GM10248 (cell line): ENCODE results near the gene PAX5.

Experiments used
- CTCF ChIA-PET: fragments of 300-600 bp; sonication (Branson Sonifier 250); formaldehyde crosslinking; extraction: SDS; loops from one replicate; lab custom pipeline; 2021; ENCODE audit warnings: antibody characterized with exemption; lab: Yijun Ruan, JAX
- POLR2A ChIA-PET: fragments of 350-650 bp; sonication (Branson Sonifier 250); formaldehyde crosslinking; extraction: SDS; loops from one replicate; lab custom pipeline; 2020; ENCODE audit warnings: antibody characterized with exemption; lab: Yijun Ruan, JAX
- DNase-seq: peaks from one replicate; pipeline ENCODE4 v3.0.0; 2012; ENCODE audit errors: extremely low spot score
- CTCF ChIP-seq: IDR thresholded peaks from 2 replicates; pipeline ENCODE4 v1.5.1; 2012; ENCODE audit warnings: mild to moderate bottlenecking, low read depth; ENCODE audit errors: extremely low read depth, missing control alignments, control extremely low read depth

Gene PAX5

GRCh38 chr9:36940881-36941280, 93.2 kb downstream of the PAX5 start:
- no peak for TF ChIP-seq CTCF
- CTCF ChIA-PET = interaction anchor here (1.1 to 5.5 kb wide), 5 partner anchors 13 to 68 kb away, joined by 3 to 34 read pairs (median 4); no protein-coding TSS in a partner anchor
- POLR2A ChIA-PET = no interaction called here
- DNase-seq = no peak

- ChIA-PET POLR2A (no interaction called here), CTCF (interaction anchor here (1.2 to 1.6 kb wide), 3 partner anchors 18 to 67 kb away, joined by 3 to 6 read pairs (median 4); no protein-coding TSS in a partner anchor)
- TF ChIP-seq CTCF = no peak
- no peak for DNase-seq
These were observed 93.6 kb downstream of the PAX5 start for GRCh38 chr9:36940500-36940853.

GRCh38 chr9:36939655-36940499, 94.2 kb downstream of the PAX5 start:
- DNase-seq = no peak
- no peak for TF ChIP-seq CTCF
- CTCF ChIA-PET = interaction anchor here (1.0 to 1.6 kb wide), 3 partner anchors 10 to 18 kb away, joined by 3 to 4 read pairs (median 4); no protein-coding TSS in a partner anchor
- POLR2A ChIA-PET = no interaction called here

DNA sequence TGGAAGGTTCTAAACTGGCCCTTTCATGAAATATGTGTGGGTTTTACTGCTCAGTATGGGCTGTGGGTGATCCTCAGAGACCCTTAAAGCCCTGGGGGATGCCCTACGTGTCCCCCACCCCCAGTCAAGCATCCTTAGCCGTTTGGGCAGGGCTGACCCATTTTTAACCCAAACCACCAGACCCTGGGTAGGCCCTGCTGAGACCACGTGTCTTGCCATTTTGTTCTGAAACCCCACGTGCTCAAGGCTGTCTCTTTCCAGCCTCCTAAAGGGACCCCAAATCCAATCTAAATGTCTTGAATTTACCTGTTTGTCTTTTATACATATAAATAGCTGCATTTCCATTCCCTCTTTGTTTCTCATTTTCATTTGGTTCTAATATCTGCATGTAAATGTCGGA, 94.9 kb downstream of the PAX5 start:
- CTCF ChIA-PET = interaction anchor here (0.9 to 1.1 kb wide), 4 partner anchors 9 to 52 kb away, joined by 3 to 6 read pairs (median 4); no protein-coding TSS in a partner anchor

GRCh38 chr9:36938617-36939016, 95.5 kb downstream of the PAX5 start:
- CTCF ChIA-PET = interaction anchor here (0.9 to 2.0 kb wide), 5 partner anchors 9 to 66 kb away, joined by 3 to 11 read pairs (median 3); no protein-coding TSS in a partner anchor
- no peak for DNase-seq
- POLR2A ChIA-PET = no interaction called here
- TF ChIP-seq CTCF = no peak

More for the DNA sequence above, 94.9 kb downstream of the PAX5 start:
- no peak for DNase-seq
- POLR2A ChIA-PET = no interaction called here
- no peak for TF ChIP-seq CTCF

DNA sequence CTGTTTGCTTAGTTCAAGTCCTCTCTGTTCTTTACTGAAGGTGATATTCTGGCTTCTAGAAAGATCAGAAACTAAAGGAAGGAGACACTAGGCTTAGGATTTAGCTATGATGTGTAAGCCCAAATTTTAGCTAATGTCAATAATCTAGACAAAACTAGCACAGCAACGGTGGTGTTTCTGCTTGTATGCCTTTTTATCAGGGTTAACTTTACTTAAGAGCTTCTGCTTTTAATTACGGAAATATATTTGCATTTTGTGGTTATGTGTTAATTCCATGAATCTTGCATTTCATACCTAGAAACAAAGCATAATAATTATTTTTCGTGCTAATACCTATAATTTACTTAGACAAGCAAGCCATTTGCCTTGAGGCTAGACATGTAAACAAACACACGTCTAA, 96.1 kb downstream of the PAX5 start:
- ChIA-PET CTCF (interaction anchor here (1.0 to 2.0 kb wide), 5 partner anchors 10 to 65 kb away, joined by 3 to 11 read pairs (median 3); no protein-coding TSS in a partner anchor), POLR2A (no interaction called here)
- no peak for DNase-seq
- TF ChIP-seq CTCF = no peak
